SK-N-SH treated with all-trans-retinoic acid at 6 μM for 48 hours (cell line): ENCODE data around the gene KIF24.
"Not testable (repeated sequence)": the region's sequence is repeated elsewhere in the genome, so short reads cannot be mapped to it uniquely, and the experiment has no call there.

Experiments
- OSR1 ChIP-seq: fragments of 250-450 bp; sonication (Bioruptor Pico); IDR thresholded peaks from 2 replicates; pipeline ENCODE4 v1.8.0; 2022; ENCODE audit warnings: moderate library complexity, mild to moderate bottlenecking, inconsistent platforms
- PPARA ChIP-seq: fragments of 250-450 bp; sonication (Bioruptor Pico); IDR thresholded peaks from 2 replicates; pipeline ENCODE4 v1.5.0; 2020; ENCODE audit warnings: mild to moderate bottlenecking, borderline replicate concordance
- TOX ChIP-seq: fragments of 250-450 bp; sonication (Bioruptor Pico); IDR thresholded peaks from 2 replicates; pipeline ENCODE4 v1.8.0; 2021; ENCODE audit warnings: mild to moderate bottlenecking, moderate library complexity, borderline replicate concordance
- ZFP3 ChIP-seq: fragments of 250-450 bp; sonication (Bioruptor Pico); IDR thresholded peaks from 2 replicates; pipeline ENCODE4 v1.5.0; 2020; ENCODE audit warnings: mild to moderate bottlenecking, moderate library complexity
- ZNF8 ChIP-seq: fragments of 450-650 bp; formaldehyde crosslinking; IDR thresholded peaks from 2 replicates; pipeline ENCODE4 v1.5.0; 2020; ENCODE audit warnings: mild to moderate bottlenecking, moderate library complexity

DNA sequence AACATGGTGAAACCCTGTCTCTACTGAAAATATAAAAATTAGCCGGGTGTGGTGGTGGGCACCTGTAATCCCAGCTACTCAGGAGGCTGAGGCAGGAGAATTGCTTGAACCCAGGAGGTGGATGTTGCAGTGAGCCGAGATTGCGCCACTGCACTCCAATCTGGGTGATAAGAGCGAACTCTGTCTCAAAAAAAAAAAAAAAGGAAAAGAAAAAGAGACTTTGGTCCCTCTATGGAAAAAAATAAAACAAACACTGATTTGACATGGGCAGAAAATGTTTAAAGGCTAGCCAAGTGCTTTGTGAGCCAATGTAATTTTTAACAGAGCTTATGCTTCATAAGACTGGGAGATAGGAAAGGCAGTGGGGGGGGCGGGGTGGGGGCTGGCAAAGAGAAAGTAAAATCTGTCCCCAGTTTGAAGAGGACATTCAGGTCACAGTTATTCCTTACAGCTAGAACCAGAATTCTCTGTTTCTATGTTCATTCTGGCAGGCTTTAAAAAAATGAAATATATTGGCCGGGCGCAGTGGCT lies 23.1 kb upstream of the KIF24 start:
- not testable (repeated sequence) for TF ChIP-seq OSR1 (CRISPR knock-in tag); ZFP3; ZNF8 (CRISPR knock-in tag); TOX (CRISPR knock-in tag); PPARA (CRISPR knock-in tag)
